ENCODE data around the gene EFCAB12.

Gene EFCAB12

GRCh38 chr3:129428376-129429079, at the start of gene EFCAB12:
Gene EFCAB12, minus strand, starts transcription at chr3:129428636. Its CDS starts 148 bp downstream, at chr3:129428488.
- DNase-seq: peak; percentile 76 to 89

DNA sequence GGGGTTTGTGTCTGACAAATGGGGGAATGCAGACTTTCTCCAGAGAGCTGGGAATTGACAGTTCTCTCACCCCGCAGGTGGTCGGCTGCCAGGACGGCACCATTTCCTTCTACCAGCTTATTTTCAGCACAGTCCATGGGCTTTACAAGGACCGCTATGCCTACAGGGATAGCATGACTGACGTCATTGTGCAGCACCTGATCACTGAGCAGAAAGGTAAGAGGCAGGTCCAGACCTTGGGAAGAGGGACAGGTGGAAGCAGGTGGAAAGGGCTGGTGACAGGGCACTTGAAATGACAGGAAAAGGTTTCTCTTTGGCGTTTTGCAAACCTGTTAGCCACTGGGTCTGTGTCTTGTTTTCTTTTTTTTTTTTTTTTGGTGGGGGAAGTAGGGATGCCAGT, 48.1 kb upstream of the EFCAB12 start:
- no peak for DNase-seq

DNA sequence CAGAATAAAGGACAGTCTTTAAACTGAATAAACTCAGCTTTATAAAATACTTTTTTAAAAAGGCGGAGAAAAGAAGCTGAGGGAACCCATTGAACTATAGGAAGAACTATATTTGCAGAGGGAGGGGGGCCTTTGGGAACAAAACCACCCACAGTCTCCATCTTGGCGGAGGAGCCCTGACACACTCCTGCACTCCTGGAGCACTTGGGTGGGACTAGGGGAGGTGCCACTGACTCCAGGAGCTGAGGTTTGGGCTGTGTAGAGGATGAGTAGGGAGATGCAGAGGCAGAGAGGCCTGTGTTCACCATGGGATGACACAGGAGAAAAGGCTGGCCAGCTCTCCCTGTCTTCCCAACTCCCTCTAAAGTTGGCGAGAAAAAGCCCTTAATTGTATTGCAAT, 47.4 kb upstream of the EFCAB12 start:
- DNase-seq: no peak

DNA sequence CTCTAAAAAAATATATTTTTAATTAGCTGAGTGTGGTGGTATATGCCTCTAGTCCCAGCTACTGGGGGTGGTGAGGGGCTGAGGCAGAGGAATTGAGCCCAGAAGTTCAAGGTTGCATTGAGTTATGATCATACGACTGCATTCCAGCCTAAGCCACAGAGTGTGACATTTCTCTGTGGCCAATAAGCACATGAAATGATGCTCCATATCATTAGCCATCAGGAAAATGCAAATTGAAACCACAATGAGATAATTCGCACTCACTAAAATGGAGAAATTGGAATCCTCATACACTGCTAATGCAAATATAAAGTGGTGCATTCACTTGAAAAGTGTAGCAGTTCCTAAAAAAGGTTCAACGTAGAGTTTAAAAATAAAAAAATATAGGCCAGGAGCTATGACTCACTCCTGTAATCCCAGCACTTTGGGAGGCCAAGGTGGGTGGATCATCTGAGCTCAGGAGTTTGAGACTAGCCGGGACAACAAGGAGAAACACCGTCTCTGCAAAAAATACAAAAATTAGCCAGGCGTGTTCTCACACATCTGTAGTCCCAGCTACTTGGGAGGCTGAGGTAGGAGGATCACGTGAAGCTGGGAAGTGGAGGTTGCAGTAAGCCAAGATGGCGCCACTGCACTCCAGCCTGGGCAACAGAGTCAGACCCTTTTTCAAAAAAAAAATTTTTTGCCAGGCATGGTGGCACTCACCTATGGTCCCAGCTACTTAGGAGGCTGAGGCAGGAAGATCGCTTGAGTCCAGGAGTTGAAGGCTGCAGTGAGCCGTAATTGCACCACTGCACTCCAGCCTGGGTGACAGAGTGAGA, 46.8 kb upstream of the EFCAB12 start:
- no peak for DNase-seq

GRCh38 chr3:129473769-129474152, 45.3 kb upstream of the EFCAB12 start:
- DNase-seq: no peak

GRCh38 chr3:129473067-129473768, 44.8 kb upstream of the EFCAB12 start:
- DNase-seq: no peak

DNA sequence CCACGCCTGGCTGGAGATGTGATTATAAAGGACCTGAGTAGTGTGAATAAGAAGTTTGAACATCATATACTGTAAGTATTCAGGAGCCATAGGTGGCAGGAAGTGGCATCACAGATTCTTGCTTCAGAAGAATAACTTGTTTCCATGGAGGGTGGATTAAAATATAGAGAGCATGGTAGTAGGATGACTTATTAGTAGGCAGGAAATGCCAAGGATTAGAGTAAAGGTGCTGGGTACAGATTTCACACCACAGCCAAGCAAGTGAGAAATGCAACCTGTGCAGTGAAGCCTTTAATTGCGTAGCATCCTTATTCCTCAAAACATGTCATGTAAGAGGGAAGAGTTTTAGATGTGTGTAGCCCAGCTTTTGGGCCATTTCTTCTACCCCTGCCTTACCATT, 42.4 kb upstream of the EFCAB12 start:
- no peak for DNase-seq

GRCh38 chr3:129469026-129469425, 40.6 kb upstream of the EFCAB12 start:
- DNase-seq: no peak

- DNase-seq: no peak
Measured at GRCh38 chr3:129467932-129468331, 39.5 kb upstream of the EFCAB12 start.

GRCh38 chr3:129463716-129464115, 35.3 kb upstream of the EFCAB12 start:
- DNase-seq: no peak

DNA sequence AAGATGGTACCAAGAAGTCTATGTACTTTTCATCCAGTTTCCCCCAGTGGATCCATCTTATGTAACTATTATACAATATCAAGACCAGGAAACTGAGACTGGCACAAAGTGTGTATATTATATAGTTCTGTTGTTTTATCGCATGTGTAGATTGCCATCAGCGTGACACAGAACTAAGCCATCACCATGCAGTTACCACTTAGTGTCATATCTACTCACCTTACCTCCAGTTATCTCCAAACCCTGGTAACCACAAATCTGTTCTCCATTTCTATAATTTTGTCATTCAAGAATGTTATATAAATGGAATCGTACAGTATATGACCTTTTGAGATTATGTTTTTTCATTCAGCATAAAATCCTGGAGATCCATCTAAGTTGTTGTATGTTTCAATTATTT, 34.7 kb upstream of the EFCAB12 start:
- DNase-seq: no peak

GRCh38 chr3:129462361-129462968, 34.0 kb upstream of the EFCAB12 start:
- no peak for DNase-seq

- no peak for DNase-seq
Measured at GRCh38 chr3:129461461-129462146, 33.2 kb upstream of the EFCAB12 start.

- DNase-seq: no peak
Measured at GRCh38 chr3:129461022-129461421, 32.6 kb upstream of the EFCAB12 start.

DNA sequence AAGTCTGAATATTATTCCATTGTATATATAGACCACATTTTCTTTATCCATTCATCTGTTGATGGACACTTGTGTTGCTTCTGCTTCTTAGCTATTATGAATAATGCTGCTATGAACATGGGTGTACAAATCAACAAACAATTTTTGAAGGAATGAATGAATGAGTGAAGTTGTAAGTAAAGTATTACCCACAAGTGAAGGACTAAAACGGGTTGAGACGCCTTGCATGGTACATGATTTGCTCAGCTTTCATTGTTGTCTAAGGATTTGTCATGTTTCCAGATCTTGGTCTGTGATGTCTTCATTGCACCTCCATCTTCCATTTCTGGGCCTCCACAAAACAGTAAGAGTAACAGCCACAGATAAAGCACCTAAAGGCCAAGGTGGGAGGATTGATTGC, 32.1 kb upstream of the EFCAB12 start:
- no peak for DNase-seq

GRCh38 chr3:129460155-129460554, 31.7 kb upstream of the EFCAB12 start:
- no peak for DNase-seq

- no peak for DNase-seq
Measured at GRCh38 chr3:129453732-129454131, 25.3 kb upstream of the EFCAB12 start.

- DNase-seq: no peak
Measured at GRCh38 chr3:129449279-129450115, 21.1 kb upstream of the EFCAB12 start.

GRCh38 chr3:129448186-129448895, 19.9 kb upstream of the EFCAB12 start:
- no peak for DNase-seq

GRCh38 chr3:129446926-129447325, 18.5 kb upstream of the EFCAB12 start:
- no peak for DNase-seq

DNA sequence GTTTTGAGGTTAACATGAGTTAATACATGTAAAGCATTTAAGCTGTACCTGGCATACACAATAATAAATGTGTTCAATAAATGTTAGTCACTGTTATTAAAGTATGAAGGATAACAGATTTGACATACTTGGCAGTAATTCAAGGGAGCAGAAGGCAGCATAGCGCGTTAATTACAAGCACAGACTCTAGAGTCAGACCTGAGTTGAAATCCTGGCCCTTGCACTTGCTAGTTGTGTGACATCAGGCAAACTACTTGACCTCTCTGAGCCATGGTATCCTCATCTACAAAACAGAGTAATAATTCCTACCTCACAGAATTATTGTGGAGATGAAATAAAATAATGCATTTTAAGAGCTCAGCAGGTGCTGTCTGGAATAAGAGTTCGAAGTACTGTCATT, 17.0 kb upstream of the EFCAB12 start:
- DNase-seq: no peak

All from cerebellar nuclear complex (tissue), 1 donor.